ENCODE results near the gene WFIKKN2.

The WFIKKN2 gene

GRCh38 chr17:50890675-50891516, 55.5 kb downstream of the WFIKKN2 start:
- no peak for DNase-seq (ENCODE audit: low read depth)
- TF ChIP-seq CTCF (IDR thresholded peaks at IDR 0.05; ENCODE audit: low read depth, low read length, missing control alignments): no peak
- H3K4me3 ChIP-seq (ENCODE audit: low read depth, low read length): no peak overlapping the region

- DNase-seq (ENCODE audit: low read depth): no peak
- H3K4me3 ChIP-seq (ENCODE audit: low read depth, low read length): no peak overlapping the region
- no peak for TF ChIP-seq CTCF (IDR thresholded peaks at IDR 0.05; ENCODE audit: low read depth, low read length, missing control alignments)
These were observed 56.2 kb downstream of the WFIKKN2 start for GRCh38 chr17:50891577-50891989.

Data from GM12864 (cell line).